Pancreas (tissue), 10 donors: ENCODE results near the gene BCAS1. TPM values are rescaled to one million over a fixed set of nuclear protein-coding genes. Genes with fewer than 3 reads are reported as not detected.

Source experiments
- ATAC-seq, 4 donors: fragments of 200-7000 bp; cut with Tn5 transposase; one replicate each; pipeline versions ENCODE4 v1.8.0 to v1.9.1; 2020; ENCODE audit warnings: mild to moderate bottlenecking in 4 of 4, moderate library complexity in 4 of 4
- DNase-seq, 6 donors: peaks; one replicate each; pipeline ENCODE4 v3.0.0-alpha.2; 2020
- FAIRE-seq: peaks from 2 replicates; lab custom pipeline; 2012; peaks lifted over from hg19 to GRCh38; lab: Jason Lieb, UNC
- H3K27ac ChIP-seq, 4 donors: fragments of 200-600 bp; sonication (generic); 1 replicate in 3 of 4; 2 replicates in 1 of 4; pipeline versions ENCODE4 v1.5.0 to v1.8.0; 2020
- H3K27me3 ChIP-seq, 4 donors: fragments of 200-600 bp; one replicate each; pipeline ENCODE4 v1.8.0; 2021
- H3K36me3 ChIP-seq, 3 donors: fragments of 200-600 bp; sonication (generic) in 1 of 3; one replicate each; pipeline versions ENCODE4 v1.5.0 to v1.8.0; 2020 to 2021
- H3K4me1 ChIP-seq, 3 donors: fragments of 200-600 bp; one replicate each; pipeline ENCODE4 v1.8.0; 2021
- H3K4me3 ChIP-seq, 4 donors: fragments of 200-600 bp; sonication (generic) in 2 of 4; one replicate each; pipeline versions ENCODE4 v1.5.0 to v1.8.0; 2020 to 2021
- H3K9me3 ChIP-seq, 4 donors: fragments of 200-600 bp; one replicate each; pipeline ENCODE4 v1.8.0; 2021
- CTCF ChIP-seq, 4 donors: fragments of 200-600 bp; sonication (generic) in 3 of 4; IDR thresholded peaks; one replicate each; pipeline versions ENCODE4 v1.5.0 to v1.8.0; 2021; ENCODE audit warnings: antibody characterized with exemption in 4 of 4
- WGBS, 2 donors: extraction: QIAGEN DNeasy Blood & Tissue Kit; methylation state at CpG; one replicate each; pipeline ENCODE4 v1.1.7; 2013; 5-methylcytosine and 5-hydroxymethylcytosine counted together
- intact Hi-C, 3 donors: fragments of 100-400 bp; cut with DNase I; formaldehyde crosslinking; loops; one replicate each; pipeline versions ENCODE4 v1.11.1 to v1.14.2; 2022
- polyA plus RNA-seq, 2 donors: library from polyadenylated mRNA; stranded (reverse); fragments of 200-250 nt; gene quantifications; one replicate each; pipeline ENCODE4 v1.2.3, GENCODE V29; 2013
- total RNA-seq, 6 donors: library from RNA; stranded (reverse); fragmentation: NEBNext Ultra II Directional in 4 of 6; extraction: Animal tissue kit (Norgen Biotek cat#: 25700) in 4 of 6; gene quantifications; one replicate each; pipeline versions ENCODE4 v1.2.1 to v1.2.4, GENCODE V29; 2021 to 2023
- donor health status: healthy with polysubstance abuse.
- donor health status: DM: no; HTN: no; CAD: no; lungs with moderate emphysema.
- donor health status: DM: no; HTN: no; CAD: no.
- donor health status: control.
- donor health status: control.
- donor health status: Bipolar disorder and iron deficiency.
- donor health status: DM: yes; HTN: yes; CAD: no.
- donor health status: DM: no; HTN: no; CAD: no.
- donor health status: DM: no; HTN: no; CAD: no.
- donor health status: DM: yes; HTN: yes; CAD: no.

Gene BCAS1
- total RNA-seq (under 1 TPM; 0.20 to 0.85 (median 0.68) TPM), polyA plus RNA-seq (under 1 TPM; 0.34 to 0.70 TPM)

- H3K27me3 ChIP-seq, result no peaks in the 10 kb centered on the region
- intact Hi-C loops, result no loop called here
- no peak for TF ChIP-seq CTCF (IDR thresholded peaks at IDR 0.05)
- FAIRE-seq (no peak), DNase-seq (peak; percentile 35 to 70 (median 44)), ATAC-seq (peak in 3 of 4 donors; percentile 54 to 76 (median 67))
- 30 to 36% methylated on average over 11 of the region's 11 CpGs for WGBS, 2 donors
- H3K27ac ChIP-seq, result peak within 1 kb of the TSS in 3 of 4 donors; percentile 16 to 46 (median 30)
- H3K36me3 ChIP-seq, result no peaks in the 10 kb centered on the region
- H3K4me3 ChIP-seq, result no peak within 1 kb of the TSS
- no peaks in the 10 kb centered on the region for H3K9me3 ChIP-seq
- H3K4me1 ChIP-seq, result peaks cover 0 to 20% (median 6%) of the 10 kb centered on the region in 3 donors
Observed at GRCh38 chr20:54070187-54070987, at the start of gene BCAS1. BCAS1 (minus strand) TSS chr20:54070594; CDS start chr20:54058718, 11,876 bp downstream.

GRCh38 chr20:54119744-54120143 lies 49.4 kb upstream of the BCAS1 start:
- peaks cover 0 to 4% (median 0%) of the 10 kb centered on the region in 3 donors for H3K4me1 ChIP-seq
- intact Hi-C loops, result no loop called here
- FAIRE-seq, result no peak
- ATAC-seq, result no peak
- DNase-seq, result no peak
- H3K27ac ChIP-seq, result no peak overlapping the region
- WGBS, 2 donors, result 43 to 67% methylated on average over 2 of the region's 2 CpGs
- no peak for TF ChIP-seq CTCF (IDR thresholded peaks at IDR 0.05)
- H3K36me3 ChIP-seq, result no peaks in the 10 kb centered on the region
- no peaks in the 10 kb centered on the region for H3K9me3 ChIP-seq
- no peak overlapping the region for H3K4me3 ChIP-seq
- H3K27me3 ChIP-seq, result no peaks in the 10 kb centered on the region

- FAIRE-seq, result no peak
- no peak for DNase-seq
- Histone ChIP-seq H3K4me1 (peaks cover 0 to 4% (median 0%) of the 10 kb centered on the region in 3 donors), H3K4me3 (no peak overlapping the region), H3K27me3 (no peaks in the 10 kb centered on the region), H3K36me3 (no peaks in the 10 kb centered on the region), H3K9me3 (no peaks in the 10 kb centered on the region), H3K27ac (no peak overlapping the region)
- WGBS, 2 donors, result 71 to 78% methylated on average over 9 of the region's 9 CpGs
- TF ChIP-seq CTCF (IDR thresholded peaks at IDR 0.05), result no peak
- intact Hi-C loops, result no loop called here
- no peak for ATAC-seq
Observed at GRCh38 chr20:54118220-54119001, 48.0 kb upstream of the BCAS1 start.

GRCh38 chr20:54116550-54117235 lies 46.3 kb upstream of the BCAS1 start:
- DNase-seq (no peak), FAIRE-seq (no peak), ATAC-seq (no peak)
- no peak for TF ChIP-seq CTCF (IDR thresholded peaks at IDR 0.05)
- Histone ChIP-seq H3K36me3 (no peaks in the 10 kb centered on the region), H3K27me3 (no peaks in the 10 kb centered on the region), H3K4me3 (no peak overlapping the region), H3K9me3 (no peaks in the 10 kb centered on the region), H3K27ac (no peak overlapping the region), H3K4me1 (no peaks in the 10 kb centered on the region)
- intact Hi-C loops, result no loop called here
- 78 to 89% methylated on average over 4 of the region's 4 CpGs for WGBS, 2 donors
